ENCODE results near the gene RAB41.
"Not testable (repeated sequence)": the region's sequence is repeated elsewhere in the genome, so short reads cannot be mapped to it uniquely, and the experiment has no call there.

GRCh38 chrX:70274029-70274428 lies 7.9 kb upstream of the RAB41 start:
- TF ChIP-seq CTCF (conservative IDR thresholded peaks at IDR 0.05; ENCODE audit: low read length); EZH2phosphoT487 (IDR thresholded peaks at IDR 0.05; ENCODE audit: borderline replicate concordance, low read depth, low read length): not testable (repeated sequence)
